GM12872 (cell line): ENCODE measurements around the gene FMN1.

ENCODE experiments used
- CTCF ChIP-seq: IDR thresholded peaks from 3 replicates; pipeline ENCODE4 v1.5.1; 2011; ENCODE audit warnings: low read depth, mild to moderate bottlenecking, low read length, moderate library complexity; ENCODE audit not compliant: insufficient read depth

The FMN1 gene

GRCh38 chr15:32979710-32980109, 214.8 kb downstream of the FMN1 start:
- no peak for TF ChIP-seq CTCF

- no peak for TF ChIP-seq CTCF
These were observed 217.0 kb downstream of the FMN1 start for GRCh38 chr15:32977506-32977905.

GRCh38 chr15:32974691-32975090, 219.8 kb downstream of the FMN1 start:
- TF ChIP-seq CTCF = no peak

DNA sequence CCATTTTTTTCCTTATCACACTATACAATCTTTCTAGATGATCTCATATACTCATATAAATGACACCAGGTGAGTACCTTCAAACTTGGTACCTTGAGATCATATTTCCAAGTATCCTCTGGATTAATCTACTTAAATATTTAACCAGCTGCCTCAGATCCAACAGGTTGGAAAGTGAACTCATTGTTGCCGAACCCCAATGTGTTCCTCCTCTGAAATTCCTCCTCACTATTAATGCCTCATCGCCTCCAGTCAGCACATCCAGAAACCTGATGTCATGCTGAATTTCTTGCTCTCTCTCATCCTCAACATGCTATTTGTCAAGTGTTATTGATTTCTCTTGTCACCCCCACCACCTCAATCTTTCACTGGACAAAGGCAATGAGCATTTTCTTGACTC, 221.8 kb downstream of the FMN1 start:
- TF ChIP-seq CTCF = no peak

- TF ChIP-seq CTCF = no peak
These were observed 223.7 kb downstream of the FMN1 start for GRCh38 chr15:32970847-32971246.

DNA sequence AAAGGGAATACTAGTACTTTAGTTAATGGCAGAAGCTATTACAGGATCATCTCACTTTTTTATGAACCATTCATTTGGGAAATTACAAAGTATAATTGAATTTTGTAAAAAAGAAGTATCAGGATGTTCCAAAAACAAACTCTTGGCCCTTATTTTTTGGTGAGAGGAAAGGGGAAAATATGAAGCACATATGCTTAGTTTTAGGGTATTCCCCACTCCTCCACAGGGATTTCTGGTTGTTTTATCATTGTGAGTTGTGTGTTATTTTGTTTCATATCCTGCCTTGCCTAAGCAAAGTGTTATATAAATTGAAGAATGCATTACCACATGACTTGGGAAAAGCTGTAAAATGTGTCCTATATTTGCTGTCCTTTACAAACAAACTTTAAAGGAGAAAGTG, 227.0 kb downstream of the FMN1 start:
- TF ChIP-seq CTCF = no peak

- TF ChIP-seq CTCF = no peak
These were observed 228.0 kb downstream of the FMN1 start for GRCh38 chr15:32966512-32966911.

DNA sequence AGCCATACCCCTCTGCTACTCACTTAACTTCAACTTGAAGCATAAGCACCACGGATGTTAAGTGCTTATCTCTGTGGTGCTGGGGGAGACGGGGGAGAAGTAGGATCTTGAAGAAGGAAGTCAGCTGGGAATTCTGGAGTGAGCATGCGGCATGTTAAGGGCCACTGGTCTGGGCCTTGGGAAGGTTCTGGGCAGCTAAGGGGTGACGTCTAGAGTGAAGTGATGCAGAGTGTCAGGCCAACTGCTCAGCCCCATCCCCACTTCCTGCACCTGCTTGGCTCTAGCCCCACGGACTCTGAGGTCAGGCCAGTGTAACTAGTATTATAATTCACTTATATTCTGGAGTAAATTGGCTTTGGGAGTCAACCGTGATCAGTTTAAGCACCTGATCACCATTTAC, 228.6 kb downstream of the FMN1 start:
- TF ChIP-seq CTCF = no peak
